ENCODE data around the gene PA2G4.

GRCh38 chr12:56126732-56127239 is 22.4 kb downstream of the PA2G4 start:
- TF ChIP-seq, protein P1, sequence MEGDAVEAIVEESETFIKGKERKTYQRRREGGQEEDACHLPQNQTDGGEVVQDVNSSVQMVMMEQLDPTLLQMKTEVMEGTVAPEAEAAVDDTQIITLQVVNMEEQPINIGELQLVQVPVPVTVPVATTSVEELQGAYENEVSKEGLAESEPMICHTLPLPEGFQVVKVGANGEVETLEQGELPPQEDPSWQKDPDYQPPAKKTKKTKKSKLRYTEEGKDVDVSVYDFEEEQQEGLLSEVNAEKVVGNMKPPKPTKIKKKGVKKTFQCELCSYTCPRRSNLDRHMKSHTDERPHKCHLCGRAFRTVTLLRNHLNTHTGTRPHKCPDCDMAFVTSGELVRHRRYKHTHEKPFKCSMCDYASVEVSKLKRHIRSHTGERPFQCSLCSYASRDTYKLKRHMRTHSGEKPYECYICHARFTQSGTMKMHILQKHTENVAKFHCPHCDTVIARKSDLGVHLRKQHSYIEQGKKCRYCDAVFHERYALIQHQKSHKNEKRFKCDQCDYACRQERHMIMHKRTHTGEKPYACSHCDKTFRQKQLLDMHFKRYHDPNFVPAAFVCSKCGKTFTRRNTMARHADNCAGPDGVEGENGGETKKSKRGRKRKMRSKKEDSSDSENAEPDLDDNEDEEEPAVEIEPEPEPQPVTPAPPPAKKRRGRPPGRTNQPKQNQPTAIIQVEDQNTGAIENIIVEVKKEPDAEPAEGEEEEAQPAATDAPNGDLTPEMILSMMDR (IDR thresholded peaks at IDR 0.05): no peak
- TF ChIP-seq POLR2AphosphoS5 (IDR thresholded peaks at IDR 0.05) (no peak), POLR2A (IDR thresholded peaks at IDR 0.05; ENCODE audit: low read depth) (no peak)
